Vagina (tissue), 2 donors: ENCODE data around the gene ESPN. TPM values are rescaled to one million over a fixed set of nuclear protein-coding genes. Genes with fewer than 3 reads are reported as not detected.

ENCODE experiments used
- DNase-seq, 2 donors: peaks; one replicate each; pipeline ENCODE4 v3.0.0-alpha.2; 2017; ENCODE audit errors: extremely low spot score in 2 of 2
- H3K27ac ChIP-seq: fragments of 200-600 bp; sonication (generic); one replicate; pipeline ENCODE4 v1.5.1; 2019
- H3K27me3 ChIP-seq: fragments of 200-600 bp; sonication (generic); one replicate; pipeline ENCODE4 v1.5.1; 2019
- H3K36me3 ChIP-seq, 2 donors: fragments of 200-600 bp; sonication (generic); one replicate each; pipeline ENCODE4 v1.5.1; 2017 to 2019
- H3K4me1 ChIP-seq: fragments of 200-600 bp; sonication (generic); one replicate; pipeline ENCODE4 v1.5.1; 2019
- H3K4me3 ChIP-seq, 2 donors: fragments of 200-600 bp; sonication (generic); 1 replicate in 1 of 2; 2 replicates in 1 of 2; pipeline ENCODE4 v1.5.1; 2016 to 2019
- H3K9me3 ChIP-seq: fragments of 200-600 bp; sonication (generic); one replicate; pipeline ENCODE4 v1.5.1; 2019
- CTCF ChIP-seq, 3 experiments: fragments of 450-650 bp in 2 of 3; fragments of 200-600 bp in 1 of 3; sonication (generic) in 1 of 3; IDR thresholded peaks; one replicate each; pipeline ENCODE4 v1.5.1; 2017 to 2019; ENCODE audit warnings: antibody characterized with exemption in 3 of 3, mild to moderate bottlenecking in 2 of 3, moderate library complexity in 2 of 3
- POLR2A ChIP-seq, 2 donors: fragments of 450-650 bp; IDR thresholded peaks; one replicate each; pipeline ENCODE4 v1.6.1; 2017; ENCODE audit warnings: antibody characterized with exemption in 2 of 2, mild to moderate bottlenecking in 2 of 2, moderate library complexity in 2 of 2
- POLR2AphosphoS5 ChIP-seq, 2 donors: sonication (generic); formaldehyde crosslinking; IDR thresholded peaks; one replicate each; pipeline ENCODE4 v1.9.0; 2017; ENCODE audit warnings: antibody characterized with exemption in 2 of 2, mild to moderate bottlenecking in 2 of 2, low read depth in 1 of 2; ENCODE audit not compliant: insufficient read depth in 1 of 2
- intact Hi-C: fragments of 100-400 bp; cut with DNase I; formaldehyde crosslinking; loops from one replicate; pipeline ENCODE4 v1.15.1; 2023
- total RNA-seq: library from RNA; depleted of rRNA; stranded (reverse); fragments of >200 nt; gene quantifications from one replicate; pipeline ENCODE4 v1.2.3, GENCODE V29; 2016

The ESPN gene
- total RNA-seq, 1 donor from 2014 or later = 77.1 TPM

- peak within 1 kb of the TSS in 1 of 2 donors; percentile 28 for H3K4me3 ChIP-seq
- DNase-seq = no peak
- no peak for TF ChIP-seq CTCF (IDR thresholded peaks at IDR 0.05)
- no peak for TF ChIP-seq POLR2AphosphoS5 (IDR thresholded peaks at IDR 0.05; ENCODE audit: insufficient read depth in 1 of 2, low read depth in 1 of 2)
- TF ChIP-seq POLR2A (IDR thresholded peaks at IDR 0.05) = no peak
- intact Hi-C loops = no loop called here
- no peaks in the 10 kb centered on the region for H3K4me1 ChIP-seq
- no peak within 1 kb of the TSS for H3K27ac ChIP-seq
- H3K9me3 ChIP-seq = no peaks in the 10 kb centered on the region
- peaks cover 0 to 15% of the 10 kb centered on the region in 2 donors for H3K36me3 ChIP-seq
- H3K27me3 ChIP-seq = no peaks in the 10 kb centered on the region
Measured at GRCh38 chr1:6466023-6466422, 41.4 kb downstream of the ESPN start, which contains the start of gene TNFRSF25. TSS of gene TNFRSF25 (minus strand) at chr1:6466173. CDS start at chr1:6466107, 66 bp downstream.

- Histone ChIP-seq H3K9me3 (no peaks in the 10 kb centered on the region), H3K4me1 (no peaks in the 10 kb centered on the region), H3K36me3 (peaks cover 0 to 7% of the 10 kb centered on the region in 2 donors), H3K27ac (no peak overlapping the region), H3K27me3 (no peaks in the 10 kb centered on the region), H3K4me3 (no peak overlapping the region)
- intact Hi-C loops = no loop called here
- DNase-seq = no peak
- TF ChIP-seq CTCF (IDR thresholded peaks at IDR 0.05) (no peak), POLR2A (IDR thresholded peaks at IDR 0.05) (no peak), POLR2AphosphoS5 (IDR thresholded peaks at IDR 0.05; ENCODE audit: insufficient read depth in 1 of 2, low read depth in 1 of 2) (no peak)
Measured at GRCh38 chr1:6466751-6467150, 42.2 kb downstream of the ESPN start.

GRCh38 chr1:6467224-6467623, 42.6 kb downstream of the ESPN start:
- H3K4me1 ChIP-seq = no peaks in the 10 kb centered on the region
- DNase-seq = no peak
- H3K27me3 ChIP-seq = no peaks in the 10 kb centered on the region
- no peak overlapping the region for H3K27ac ChIP-seq
- H3K36me3 ChIP-seq = peaks cover 0 to 3% of the 10 kb centered on the region in 2 donors
- no peak overlapping the region for H3K4me3 ChIP-seq
- TF ChIP-seq CTCF (IDR thresholded peaks at IDR 0.05) (no peak), POLR2AphosphoS5 (IDR thresholded peaks at IDR 0.05; ENCODE audit: insufficient read depth in 1 of 2, low read depth in 1 of 2) (no peak), POLR2A (IDR thresholded peaks at IDR 0.05) (no peak)
- no peaks in the 10 kb centered on the region for H3K9me3 ChIP-seq
- intact Hi-C loops = no loop called here

GRCh38 chr1:6467744-6468688, 43.4 kb downstream of the ESPN start:
- intact Hi-C loops = no loop called here
- H3K27me3 ChIP-seq = no peaks in the 10 kb centered on the region
- H3K27ac ChIP-seq = no peak overlapping the region
- no peak for DNase-seq
- no peaks in the 10 kb centered on the region for H3K4me1 ChIP-seq
- H3K4me3 ChIP-seq = no peak overlapping the region
- peaks cover 0 to 7% of the 10 kb centered on the region in 2 donors for H3K36me3 ChIP-seq
- no peak for TF ChIP-seq POLR2AphosphoS5 (IDR thresholded peaks at IDR 0.05; ENCODE audit: insufficient read depth in 1 of 2, low read depth in 1 of 2)
- no peak for TF ChIP-seq POLR2A (IDR thresholded peaks at IDR 0.05)
- no peak for TF ChIP-seq CTCF (IDR thresholded peaks at IDR 0.05)
- H3K9me3 ChIP-seq = no peaks in the 10 kb centered on the region
